Smooth muscle cell (in vitro differentiated cells): ENCODE results near the gene SLC7A9. TPM values are rescaled to one million over a fixed set of nuclear protein-coding genes. Genes with fewer than 3 reads are reported as not detected.

Experiments
- DNase-seq: peaks from one replicate; lab custom pipeline; 2025; ENCODE audit not compliant: unreplicated experiment; lab: John Stamatoyannopoulos, UW
- H2AFZ ChIP-seq: fragments of 200-600 bp; sonication (generic); 2 replicates; pipeline ENCODE4 v1.6.0; 2016; ENCODE audit warnings: antibody characterized with exemption, low read depth, mild to moderate bottlenecking
- H3F3A ChIP-seq: fragments of 200-600 bp; sonication (generic); 2 replicates; pipeline ENCODE4 v1.6.0; 2017; ENCODE audit warnings: antibody characterized with exemption, low read depth
- H3K27ac ChIP-seq: fragments of 200-600 bp; sonication (generic); 2 replicates; pipeline ENCODE4 v1.5.1; 2016; ENCODE audit warnings: low read depth, mild to moderate bottlenecking
- H3K27me3 ChIP-seq: fragments of 200-600 bp; sonication (generic); 2 replicates; pipeline ENCODE4 v1.6.1; 2016; ENCODE audit warnings: low read depth, mild to moderate bottlenecking
- H3K36me3 ChIP-seq: fragments of 200-600 bp; sonication (generic); 2 replicates; pipeline ENCODE4 v1.5.1; 2016; ENCODE audit warnings: low read depth
- H3K4me1 ChIP-seq: fragments of 200-600 bp; sonication (generic); 2 replicates; pipeline ENCODE4 v1.5.1; 2016; ENCODE audit warnings: low read depth
- H3K4me2 ChIP-seq: fragments of 200-600 bp; sonication (generic); 2 replicates; pipeline ENCODE4 v1.6.0; 2016; ENCODE audit warnings: mild to moderate bottlenecking
- H3K4me3 ChIP-seq: fragments of 200-600 bp; sonication (generic); 2 replicates; pipeline ENCODE4 v1.5.1; 2016; ENCODE audit warnings: mild to moderate bottlenecking
- H3K79me2 ChIP-seq: fragments of 200-600 bp; sonication (generic); 2 replicates; pipeline ENCODE4 v1.6.0; 2016; ENCODE audit warnings: low read depth, mild to moderate bottlenecking
- H3K9ac ChIP-seq: fragments of 200-600 bp; sonication (generic); 2 replicates; pipeline ENCODE4 v1.6.0; 2016; ENCODE audit warnings: low read depth
- H3K9me3 ChIP-seq: fragments of 200-600 bp; sonication (generic); replicated peaks from 2 replicates; pipeline ENCODE4 v1.5.1; 2016; ENCODE audit warnings: low read depth
- H4K20me1 ChIP-seq: fragments of 200-600 bp; sonication (generic); 2 replicates; pipeline ENCODE4 v1.6.0; 2016; ENCODE audit warnings: low read depth
- WGBS: methylation state at CpG from one replicate; pipeline ENCODE4 v1.1.7; 2016; ENCODE audit warnings: low lambda C conversion rate; 5-methylcytosine and 5-hydroxymethylcytosine counted together
- polyA plus RNA-seq: library from polyadenylated mRNA; unstranded; fragments of >200 nt; fragmentation: Nextera tagmentation; extraction: Ambion mirVana; gene quantifications from 2 replicates; pipeline ENCODE4 v1.2.1, GENCODE V29; 2016
- total RNA-seq: library from RNA; depleted of rRNA; stranded (reverse); fragments of >200 nt; gene quantifications from 2 replicates; pipeline ENCODE4 v1.2.3, GENCODE V29; 2014
- TF ChIP-seq, protein P1 (sequence below): fragments of 200-600 bp; sonication (generic); IDR thresholded peaks from 2 replicates; pipeline ENCODE4 v1.5.1; 2017; ENCODE audit warnings: borderline replicate concordance, mild to moderate bottlenecking, antibody characterized with exemption; ENCODE audit not compliant: insufficient read depth, poor library complexity, severe bottlenecking

The SLC7A9 gene
- total and polyA plus RNA-seq, 2 experiments from 2014 or later, result 0.21 TPM; not detected in 1

DNA sequence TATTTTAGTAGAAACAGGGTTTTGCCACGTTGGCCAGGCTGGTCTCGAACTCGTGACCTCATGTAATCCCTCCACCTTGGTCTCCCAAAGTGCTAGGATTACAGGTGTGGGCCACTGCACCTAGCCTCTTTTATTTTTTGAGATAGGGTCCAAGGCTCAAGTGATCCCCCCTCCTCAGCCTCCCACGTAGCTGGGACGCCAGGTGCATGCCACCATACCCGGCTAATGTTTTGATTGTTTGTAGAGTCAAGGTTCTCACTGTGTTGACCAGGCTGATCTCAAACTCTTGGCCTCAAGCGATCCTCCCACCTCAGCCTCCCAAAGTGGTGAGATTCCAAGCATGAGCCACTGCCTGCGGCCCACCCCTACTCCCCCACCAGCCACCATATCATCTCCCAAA lies 6.3 kb downstream of the SLC7A9 start:
- H3F3A ChIP-seq, result no peaks in the 10 kb centered on the region
- no peaks in the 10 kb centered on the region for H3K9me3 ChIP-seq
- H3K36me3 ChIP-seq, result no peaks in the 10 kb centered on the region
- no peak overlapping the region for H3K4me2 ChIP-seq
- no peak overlapping the region for H2AFZ ChIP-seq
- no peaks in the 10 kb centered on the region for H3K79me2 ChIP-seq
- no peaks in the 10 kb centered on the region for H3K27me3 ChIP-seq
- H3K9ac ChIP-seq, result no peak overlapping the region
- no peaks in the 10 kb centered on the region for H4K20me1 ChIP-seq
- no peak for DNase-seq
- TF ChIP-seq, protein P1, sequence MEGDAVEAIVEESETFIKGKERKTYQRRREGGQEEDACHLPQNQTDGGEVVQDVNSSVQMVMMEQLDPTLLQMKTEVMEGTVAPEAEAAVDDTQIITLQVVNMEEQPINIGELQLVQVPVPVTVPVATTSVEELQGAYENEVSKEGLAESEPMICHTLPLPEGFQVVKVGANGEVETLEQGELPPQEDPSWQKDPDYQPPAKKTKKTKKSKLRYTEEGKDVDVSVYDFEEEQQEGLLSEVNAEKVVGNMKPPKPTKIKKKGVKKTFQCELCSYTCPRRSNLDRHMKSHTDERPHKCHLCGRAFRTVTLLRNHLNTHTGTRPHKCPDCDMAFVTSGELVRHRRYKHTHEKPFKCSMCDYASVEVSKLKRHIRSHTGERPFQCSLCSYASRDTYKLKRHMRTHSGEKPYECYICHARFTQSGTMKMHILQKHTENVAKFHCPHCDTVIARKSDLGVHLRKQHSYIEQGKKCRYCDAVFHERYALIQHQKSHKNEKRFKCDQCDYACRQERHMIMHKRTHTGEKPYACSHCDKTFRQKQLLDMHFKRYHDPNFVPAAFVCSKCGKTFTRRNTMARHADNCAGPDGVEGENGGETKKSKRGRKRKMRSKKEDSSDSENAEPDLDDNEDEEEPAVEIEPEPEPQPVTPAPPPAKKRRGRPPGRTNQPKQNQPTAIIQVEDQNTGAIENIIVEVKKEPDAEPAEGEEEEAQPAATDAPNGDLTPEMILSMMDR, result no peak
- 95% methylated on average over 8 of the region's 8 CpGs for WGBS
- H3K4me1 ChIP-seq, result no peaks in the 10 kb centered on the region
- H3K27ac ChIP-seq, result no peak overlapping the region
- H3K4me3 ChIP-seq, result no peak overlapping the region

DNA sequence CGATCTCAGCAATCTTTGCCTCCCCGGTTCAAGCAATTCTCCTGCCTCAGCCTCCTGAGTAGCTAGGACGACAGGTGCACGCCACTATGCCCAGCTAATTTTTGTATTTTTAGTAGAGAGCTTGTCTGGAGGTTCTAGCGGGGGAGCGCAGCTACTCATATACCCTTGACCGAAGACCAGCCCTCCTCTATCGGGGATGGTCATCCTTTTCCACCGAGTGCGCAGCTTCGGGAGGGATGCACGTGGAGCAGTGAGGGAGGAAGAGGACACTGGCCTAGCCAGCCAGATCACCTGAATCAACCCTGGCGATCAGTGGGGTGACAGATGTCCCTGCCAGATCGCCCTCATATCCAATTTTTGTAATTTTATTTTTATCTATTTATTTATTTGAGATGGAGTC lies 6.8 kb downstream of the SLC7A9 start:
- Histone ChIP-seq H3K4me3 (no peak overlapping the region), H3K9ac (no peak overlapping the region), H3K27me3 (no peaks in the 10 kb centered on the region), H3K4me1 (no peaks in the 10 kb centered on the region), H3K27ac (no peak overlapping the region), H4K20me1 (no peaks in the 10 kb centered on the region), H3K79me2 (no peaks in the 10 kb centered on the region), H3K4me2 (no peak overlapping the region), H3K36me3 (no peaks in the 10 kb centered on the region), H3F3A (no peaks in the 10 kb centered on the region), H3K9me3 (no peaks in the 10 kb centered on the region), H2AFZ (no peak overlapping the region)
- DNase-seq, result no peak
- TF ChIP-seq, protein P1, result no peak
- 95% methylated on average over 14 of the region's 14 CpGs for WGBS

DNA sequence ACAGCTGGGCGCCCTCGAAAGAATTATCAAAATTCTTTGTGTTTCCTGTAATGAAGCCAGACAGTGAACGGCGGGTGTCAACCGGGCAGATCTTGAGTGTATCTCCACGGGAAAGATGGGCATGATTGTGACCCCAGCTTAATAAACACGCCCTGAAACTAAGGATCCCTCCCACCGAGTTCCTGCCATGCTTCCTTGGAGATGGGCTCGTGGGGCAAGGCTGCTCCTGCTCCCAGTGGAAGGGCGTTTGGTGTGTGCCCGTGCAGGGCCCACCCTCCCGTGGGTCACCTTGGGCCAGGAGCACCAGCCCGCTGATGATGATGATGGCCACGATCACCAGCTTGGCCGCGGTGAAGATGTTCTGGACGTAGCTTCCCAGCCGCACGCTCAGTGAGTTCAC lies 7.4 kb downstream of the SLC7A9 start:
- H3F3A ChIP-seq, result no peaks in the 10 kb centered on the region
- H2AFZ ChIP-seq, result no peak overlapping the region
- TF ChIP-seq, protein P1, result no peak
- H3K27me3 ChIP-seq, result no peaks in the 10 kb centered on the region
- H3K27ac ChIP-seq, result no peak overlapping the region
- no peaks in the 10 kb centered on the region for H4K20me1 ChIP-seq
- H3K9me3 ChIP-seq, result no peaks in the 10 kb centered on the region
- 93% methylated on average over 19 of the region's 19 CpGs for WGBS
- no peak overlapping the region for H3K4me2 ChIP-seq
- no peaks in the 10 kb centered on the region for H3K36me3 ChIP-seq
- no peaks in the 10 kb centered on the region for H3K4me1 ChIP-seq
- DNase-seq, result no peak
- H3K9ac ChIP-seq, result no peak overlapping the region
- no peaks in the 10 kb centered on the region for H3K79me2 ChIP-seq
- H3K4me3 ChIP-seq, result no peak overlapping the region

DNA sequence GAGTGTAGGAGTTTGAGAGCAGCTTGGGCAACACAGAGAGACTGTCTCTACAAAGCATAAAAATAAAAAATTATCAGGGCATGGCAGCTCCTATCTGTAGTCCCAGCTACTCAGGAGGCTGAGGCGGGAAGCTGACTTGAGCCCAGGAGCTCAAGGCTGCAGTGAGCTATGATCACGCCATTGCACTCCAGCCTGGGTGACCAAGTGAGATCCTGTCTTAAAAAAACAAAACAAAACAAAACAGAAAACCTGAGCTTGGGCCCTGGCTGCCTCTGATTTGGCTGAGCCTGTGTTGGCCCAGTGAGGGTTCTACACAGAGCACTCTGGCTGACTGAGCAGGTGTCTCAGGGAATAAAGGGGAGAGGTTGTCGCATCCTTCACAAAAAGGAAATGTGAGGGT lies 8.0 kb downstream of the SLC7A9 start:
- no peak for DNase-seq
- Histone ChIP-seq H3K4me3 (no peak overlapping the region), H3K27me3 (no peaks in the 10 kb centered on the region), H3K9me3 (no peaks in the 10 kb centered on the region), H3K4me2 (no peak overlapping the region), H3K79me2 (no peaks in the 10 kb centered on the region), H3F3A (no peaks in the 10 kb centered on the region), H3K27ac (no peak overlapping the region), H4K20me1 (no peaks in the 10 kb centered on the region), H3K4me1 (no peaks in the 10 kb centered on the region), H3K9ac (no peak overlapping the region), H2AFZ (no peak overlapping the region), H3K36me3 (no peaks in the 10 kb centered on the region)
- 93% methylated on average over 3 of the region's 3 CpGs for WGBS
- TF ChIP-seq, protein P1, result no peak
